Neural cell (in vitro differentiated cells): ENCODE results near the gene B3GNT5. TPM values are rescaled to one million over a fixed set of nuclear protein-coding genes. Genes with fewer than 3 reads are reported as not detected.

Experiments used
- H2AFZ ChIP-seq: fragments of 200-600, 300-800 bp; sonication (generic), shearing (Covaris generic); 2 replicates; pipeline ENCODE4 v1.6.0; 2014; ENCODE audit warnings: low read depth, mild to moderate bottlenecking, antibody characterized with exemption, low read length, moderate library complexity
- H3F3A ChIP-seq: fragments of 200-600 bp; shearing (Covaris generic); 2 replicates; pipeline ENCODE4 v1.6.1; 2016; ENCODE audit warnings: mild to moderate bottlenecking, moderate library complexity, mixed read lengths, antibody characterized with exemption, low read length; ENCODE audit not compliant: insufficient read depth, poor library complexity, severe bottlenecking
- H3K27ac ChIP-seq: fragments of 200-600, 300-800 bp; sonication (generic), shearing (Covaris generic); 2 replicates; pipeline ENCODE4 v1.5.1; 2014; ENCODE audit warnings: mild to moderate bottlenecking, low read length, moderate library complexity
- H3K27me3 ChIP-seq: fragments of 300-800, 200-600 bp; sonication (generic), shearing (Covaris generic); 2 replicates; pipeline ENCODE4 v1.6.0; 2014; ENCODE audit warnings: mild to moderate bottlenecking, low read depth, low read length, moderate library complexity; ENCODE audit not compliant: insufficient read depth
- H3K36me3 ChIP-seq: fragments of 300-800, 200-600 bp; sonication (generic), shearing (Covaris generic); 2 replicates; pipeline ENCODE4 v1.5.1; 2014; ENCODE audit warnings: mild to moderate bottlenecking, antibody characterized with exemption, low read length, moderate library complexity; ENCODE audit not compliant: insufficient read depth
- H3K4me2 ChIP-seq: fragments of 300-800, 200-600 bp; sonication (generic), shearing (Covaris generic); 2 replicates; pipeline ENCODE4 v1.6.0; 2014; ENCODE audit warnings: mild to moderate bottlenecking, low read length
- H3K4me3 ChIP-seq: fragments of 300-800, 200-600 bp; sonication (generic), shearing (Covaris generic); 2 replicates; pipeline ENCODE4 v1.5.1; 2014; ENCODE audit warnings: mild to moderate bottlenecking, low read length, moderate library complexity
- H3K79me2 ChIP-seq: fragments of 200-600 bp; shearing (Covaris generic); replicated peaks from 2 replicates; pipeline ENCODE4 v1.6.0; 2014; ENCODE audit warnings: mild to moderate bottlenecking, low read length, moderate library complexity; ENCODE audit not compliant: insufficient read depth
- H3K9ac ChIP-seq: fragments of 300-800, 200-600 bp; sonication (generic), shearing (Covaris generic); 2 replicates; pipeline ENCODE4 v1.6.1; 2016; ENCODE audit warnings: mild to moderate bottlenecking, low read length, mixed read lengths
- H3K9me2 ChIP-seq: fragments of 200-600 bp; shearing (Covaris generic); 2 replicates; pipeline ENCODE4 v1.6.1; 2016; ENCODE audit warnings: mild to moderate bottlenecking, low read length, mixed read lengths; ENCODE audit not compliant: insufficient read depth
- H3K9me3 ChIP-seq: fragments of 200-600, 300-800 bp; sonication (generic), shearing (Covaris generic); 2 replicates; pipeline ENCODE4 v1.6.1; 2016; ENCODE audit warnings: mild to moderate bottlenecking, mixed run types, low read length, moderate library complexity, mixed read lengths
- H4K20me1 ChIP-seq: fragments of 200-600 bp; shearing (Covaris generic); 2 replicates; pipeline ENCODE4 v1.6.1; 2016; ENCODE audit warnings: mild to moderate bottlenecking, mixed run types; ENCODE audit not compliant: insufficient read depth
- CTCF ChIP-seq: fragments of 450-650 bp; IDR thresholded peaks from 2 replicates; pipeline ENCODE4 v1.5.1; 2014; ENCODE audit warnings: antibody characterized with exemption, mild to moderate bottlenecking, moderate library complexity; ENCODE audit not compliant: poor library complexity, severe bottlenecking
- EP300 ChIP-seq: fragments of 450-650 bp; conservative IDR thresholded peaks from 2 replicates; pipeline ENCODE4 v1.6.1; 2014; ENCODE audit warnings: antibody characterized with exemption, mild to moderate bottlenecking, moderate library complexity; ENCODE audit not compliant: poor library complexity, severe bottlenecking
- EZH2 ChIP-seq: fragments of 200-600, 300-800 bp; shearing (Covaris generic), sonication (generic); IDR thresholded peaks from 2 replicates; pipeline ENCODE4 v1.6.1; 2014; ENCODE audit warnings: antibody characterized with exemption, low read length, borderline replicate concordance, mild to moderate bottlenecking; ENCODE audit not compliant: insufficient read depth, poor library complexity, severe bottlenecking
- MXI1 ChIP-seq: fragments of 450-650 bp; conservative IDR thresholded peaks from 2 replicates; pipeline ENCODE4 v1.6.1; 2014; ENCODE audit warnings: antibody characterized with exemption, mild to moderate bottlenecking; ENCODE audit not compliant: poor library complexity, severe bottlenecking
- POLR2AphosphoS5 ChIP-seq: IDR thresholded peaks from 2 replicates; pipeline ENCODE4 v1.6.1; 2012
- RAD21 ChIP-seq: fragments of 450-650 bp; conservative IDR thresholded peaks from 2 replicates; pipeline ENCODE4 v1.6.1; 2014; ENCODE audit warnings: antibody characterized with exemption, mild to moderate bottlenecking, moderate library complexity
- REST ChIP-seq: IDR thresholded peaks from 2 replicates; pipeline ENCODE4 v1.6.1; 2012; ENCODE audit warnings: borderline replicate concordance
- SMC3 ChIP-seq: fragments of 450-650 bp; conservative IDR thresholded peaks from 2 replicates; pipeline ENCODE4 v1.6.1; 2014; ENCODE audit warnings: antibody characterized with exemption, mild to moderate bottlenecking, moderate library complexity; ENCODE audit not compliant: poor library complexity
- TAF1 ChIP-seq: IDR thresholded peaks from 2 replicates; pipeline ENCODE4 v1.6.1; 2012; ENCODE audit warnings: low read depth
- polyA plus RNA-seq: library from polyadenylated mRNA; depleted of rRNA; stranded (reverse); fragments of >200 nt; gene quantifications from 2 replicates; pipeline ENCODE4 v1.2.3, GENCODE V29; 2014

The B3GNT5 gene
- polyA plus RNA-seq, 1 donor from 2014 or later: 6.1 TPM

- Histone ChIP-seq H3K9ac (no peak overlapping the region), H3K79me2 (no peaks in the 10 kb centered on the region), H3K9me2 (no peaks in the 10 kb centered on the region), H3K27ac (no peak overlapping the region), H2AFZ (no peak overlapping the region), H3K9me3 (no peaks in the 10 kb centered on the region), H3F3A (no peaks in the 10 kb centered on the region), H4K20me1 (no peaks in the 10 kb centered on the region), H3K27me3 (no peaks in the 10 kb centered on the region), H3K4me2 (no peak overlapping the region), H3K4me3 (no peak overlapping the region), H3K36me3 (peaks cover 3% of the 10 kb centered on the region)
- no peak for TF ChIP-seq EP300
- TF ChIP-seq SMC3: no peak
- TF ChIP-seq EZH2: no peak
- no peak for TF ChIP-seq MXI1
- no peak for TF ChIP-seq RAD21
- TF ChIP-seq CTCF: no peak
- no peak for TF ChIP-seq TAF1
- TF ChIP-seq POLR2AphosphoS5: no peak
- TF ChIP-seq REST: no peak
Observed at GRCh38 chr3:183317886-183318865, 65.1 kb downstream of the B3GNT5 start.

GRCh38 chr3:183318877-183319276 lies 65.8 kb downstream of the B3GNT5 start:
- H3K36me3 ChIP-seq: peaks cover 3% of the 10 kb centered on the region
- H3K27me3 ChIP-seq: no peaks in the 10 kb centered on the region
- no peak overlapping the region for H3K27ac ChIP-seq
- no peaks in the 10 kb centered on the region for H3F3A ChIP-seq
- no peaks in the 10 kb centered on the region for H4K20me1 ChIP-seq
- no peak overlapping the region for H3K9ac ChIP-seq
- no peaks in the 10 kb centered on the region for H3K9me3 ChIP-seq
- H2AFZ ChIP-seq: no peak overlapping the region
- H3K4me3 ChIP-seq: no peak overlapping the region
- TF ChIP-seq EP300 (no peak), MXI1 (no peak), REST (no peak), TAF1 (no peak), RAD21 (no peak), EZH2 (no peak), CTCF (no peak), POLR2AphosphoS5 (no peak), SMC3 (no peak)
- no peak overlapping the region for H3K4me2 ChIP-seq
- no peaks in the 10 kb centered on the region for H3K79me2 ChIP-seq
- H3K9me2 ChIP-seq: no peaks in the 10 kb centered on the region
